T-helper 17 cell (primary cell): ENCODE results near the gene FAM168A. TPM values are rescaled to one million over a fixed set of nuclear protein-coding genes. Genes with fewer than 3 reads are reported as not detected.
A peak's percentile ranks its signal among the peaks of the same experiment; 100 is the strongest.

Source experiments
- ATAC-seq: fragments of 150-1000 bp; cut with Tn5 transposase; 2 replicates; pipeline ENCODE4 v1.10.0; 2021; ENCODE audit warnings: mild to moderate bottlenecking, moderate library complexity
- DNase-seq, 3 donors: peaks; one replicate each; pipeline versions ENCODE4 v3.0.0 to v3.0.0-alpha.2; 2020 to 2021
- H3K9me3 ChIP-seq: one replicate; pipeline ENCODE4 v1.7.0; 2013; ENCODE audit warnings: low read length, mild to moderate bottlenecking; ENCODE audit not compliant: control insufficient read depth, poor library complexity, severe bottlenecking
- H3K27ac Mint-ChIP-seq: one replicate; pipeline ENCODE4 v1.8.0; 2022; ENCODE audit warnings: mild to moderate bottlenecking, moderate library complexity, mixed read lengths
- H3K27me3 Mint-ChIP-seq: one replicate; pipeline ENCODE4 v1.8.0; 2022; ENCODE audit warnings: mixed read lengths
- H3K36me3 Mint-ChIP-seq: one replicate; pipeline ENCODE4 v1.8.0; 2022; ENCODE audit warnings: low read depth, mixed read lengths
- H3K4me1 Mint-ChIP-seq: one replicate; pipeline ENCODE4 v1.8.0; 2022; ENCODE audit warnings: mild to moderate bottlenecking, mixed read lengths
- H3K4me3 Mint-ChIP-seq: one replicate; pipeline ENCODE4 v1.8.0; 2022; ENCODE audit warnings: mild to moderate bottlenecking, moderate library complexity, mixed read lengths
- total RNA-seq, 4 donors: library from RNA in 2 of 4; stranded (reverse) in 2 of 4; gene quantifications; one replicate each; pipeline ENCODE4 v1.2.3 and lab custom pipeline; 2022 to 2026

FAM168A gene
- total RNA-seq, 2 donors from 2014 or later, result 21.1 to 22.2 TPM

DNA sequence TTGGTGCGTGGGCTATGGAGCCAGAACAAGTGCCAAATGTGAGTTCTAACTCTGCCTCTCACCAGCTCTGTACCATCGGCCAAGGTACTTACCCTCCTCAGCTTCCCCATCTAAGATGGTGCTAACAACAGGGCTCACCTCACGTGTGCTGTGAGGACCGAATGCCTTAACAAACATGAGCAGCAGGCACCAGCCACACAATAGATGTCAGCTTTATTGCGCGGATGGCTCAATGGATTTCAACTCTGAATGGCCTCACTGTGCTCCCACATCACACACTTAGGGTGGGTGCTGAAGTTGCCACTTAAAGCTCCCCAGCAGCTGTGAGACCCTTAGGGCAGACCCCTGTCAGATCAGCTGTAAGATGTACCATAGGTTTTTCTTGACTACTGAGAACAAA, 197.6 kb downstream of the FAM168A start:
- H3K36me3 Mint-ChIP-seq, result no peaks in the 10 kb centered on the region
- peaks cover 13% of the 10 kb centered on the region for H3K4me1 Mint-ChIP-seq
- ATAC-seq (peak; percentile 6), DNase-seq (no peak)
- H3K9me3 ChIP-seq, result no peaks in the 10 kb centered on the region
- no peak overlapping the region for H3K4me3 Mint-ChIP-seq
- peak overlapping the region; percentile 89 for H3K27ac Mint-ChIP-seq
- no peaks in the 10 kb centered on the region for H3K27me3 Mint-ChIP-seq

DNA sequence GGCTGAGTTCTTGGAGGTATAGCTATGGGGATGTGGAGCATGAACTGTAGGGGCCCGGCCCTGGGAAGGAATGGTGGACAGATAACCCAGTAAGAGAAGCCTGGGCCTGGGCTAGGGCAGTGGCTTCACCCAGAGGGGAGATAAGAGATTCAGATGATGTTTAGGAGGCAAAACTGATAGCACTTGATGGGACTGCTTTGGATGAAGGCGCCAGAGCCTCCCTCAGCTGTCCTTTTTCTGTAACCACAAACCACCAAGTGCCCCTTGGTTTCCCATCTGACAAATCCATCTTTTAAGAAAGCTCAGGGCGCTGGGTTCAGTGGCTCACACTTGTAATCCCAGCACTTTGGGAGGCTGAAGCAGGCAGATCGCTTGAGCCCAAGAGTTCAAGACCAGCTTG, 198.3 kb downstream of the FAM168A start:
- ATAC-seq (peak; percentile 5), DNase-seq (no peak)
- Mint-ChIP-seq H3K36me3 (no peaks in the 10 kb centered on the region), H3K27me3 (no peaks in the 10 kb centered on the region), H3K27ac (peak overlapping the region; percentile 89), H3K4me1 (peaks cover 11% of the 10 kb centered on the region), H3K4me3 (no peak overlapping the region)
- H3K9me3 ChIP-seq, result no peaks in the 10 kb centered on the region

DNA sequence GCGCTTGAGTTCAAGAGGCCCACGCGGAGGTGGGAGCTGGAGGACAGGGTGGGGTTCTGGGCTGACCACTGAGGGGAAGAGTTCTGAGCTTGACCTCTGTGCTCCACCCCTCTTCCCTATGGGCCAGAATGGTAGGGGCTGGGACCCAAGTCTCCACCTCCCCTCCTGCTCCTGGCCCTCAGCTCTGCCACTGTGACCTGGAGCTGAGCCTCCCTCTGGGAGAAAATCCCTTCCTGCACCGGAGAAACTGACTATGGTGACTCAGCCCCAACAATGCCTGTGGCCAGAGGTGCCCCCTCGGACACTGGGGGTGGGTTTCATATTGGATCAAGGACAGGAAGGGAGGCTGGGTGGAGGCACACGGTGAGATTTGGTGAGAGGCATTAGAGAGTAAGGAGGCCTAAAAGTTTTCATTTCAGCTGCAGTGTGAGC, 198.7 kb downstream of the FAM168A start:
- H3K27ac Mint-ChIP-seq, result peak overlapping the region; percentile 89
- DNase-seq, result no peak
- no peaks in the 10 kb centered on the region for H3K36me3 Mint-ChIP-seq
- ATAC-seq, result peak; percentile 5
- no peak overlapping the region for H3K4me3 Mint-ChIP-seq
- no peaks in the 10 kb centered on the region for H3K9me3 ChIP-seq
- no peaks in the 10 kb centered on the region for H3K27me3 Mint-ChIP-seq
- H3K4me1 Mint-ChIP-seq, result peaks cover 11% of the 10 kb centered on the region

DNA sequence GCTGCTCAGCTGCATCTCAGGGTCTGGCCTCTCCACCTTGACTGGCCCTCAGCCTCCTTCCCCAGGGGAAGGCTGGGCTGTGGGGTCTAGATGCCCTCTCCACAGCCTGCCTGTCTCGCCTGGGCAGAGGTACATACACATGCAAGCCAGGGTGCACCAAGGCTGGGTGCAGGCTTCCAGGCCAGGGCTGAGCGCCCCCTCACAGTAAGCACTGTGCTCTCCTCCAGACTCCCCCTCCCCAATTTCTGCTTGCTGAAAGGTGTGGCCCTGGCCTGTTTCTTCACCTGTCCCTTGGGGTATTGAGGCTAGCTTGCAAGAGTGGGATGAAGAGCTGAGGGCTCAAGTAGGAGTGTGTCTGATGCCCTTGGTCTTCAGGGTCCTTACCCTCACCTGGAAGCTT, 199.2 kb downstream of the FAM168A start:
- Mint-ChIP-seq H3K27me3 (no peaks in the 10 kb centered on the region), H3K27ac (peak overlapping the region; percentile 89), H3K36me3 (no peaks in the 10 kb centered on the region), H3K4me1 (peaks cover 11% of the 10 kb centered on the region), H3K4me3 (peak overlapping the region; percentile 59)
- ATAC-seq (no peak), DNase-seq (no peak)
- H3K9me3 ChIP-seq, result no peaks in the 10 kb centered on the region

DNA sequence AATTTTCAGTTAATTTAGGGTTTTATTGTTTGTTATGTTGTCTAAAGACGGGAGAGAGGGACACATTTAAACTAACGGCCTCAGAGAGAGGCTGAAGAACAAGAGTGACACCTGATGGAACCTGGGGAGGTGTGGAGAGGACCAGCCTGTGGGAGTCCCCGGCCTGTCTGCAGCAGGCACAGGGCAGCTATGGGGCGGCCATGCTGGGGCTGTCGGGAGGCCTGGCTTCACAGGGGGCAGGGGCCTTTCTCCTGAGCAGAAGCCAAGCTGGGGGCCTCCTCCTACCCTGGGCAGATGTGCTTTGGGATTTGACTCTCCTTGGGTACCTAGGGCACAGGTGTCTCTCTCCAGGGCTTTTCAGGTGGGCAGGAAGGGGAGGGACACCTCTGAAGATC, 199.8 kb downstream of the FAM168A start:
- H3K36me3 Mint-ChIP-seq, result no peaks in the 10 kb centered on the region
- no peaks in the 10 kb centered on the region for H3K27me3 Mint-ChIP-seq
- peak overlapping the region; percentile 59 for H3K4me3 Mint-ChIP-seq
- ATAC-seq (no peak), DNase-seq (no peak)
- peak overlapping the region; percentile 89 for H3K27ac Mint-ChIP-seq
- peaks cover 11% of the 10 kb centered on the region for H3K4me1 Mint-ChIP-seq
- no peaks in the 10 kb centered on the region for H3K9me3 ChIP-seq

GRCh38 chr11:73397468-73398131, 200.3 kb downstream of the FAM168A start:
- H3K4me1 Mint-ChIP-seq, result peaks cover 11% of the 10 kb centered on the region
- peak overlapping the region; percentile 77 for H3K4me3 Mint-ChIP-seq
- H3K27me3 Mint-ChIP-seq, result no peaks in the 10 kb centered on the region
- H3K27ac Mint-ChIP-seq, result peak overlapping the region; percentile 89
- ATAC-seq (no peak), DNase-seq (no peak)
- H3K9me3 ChIP-seq, result no peaks in the 10 kb centered on the region
- no peaks in the 10 kb centered on the region for H3K36me3 Mint-ChIP-seq

DNA sequence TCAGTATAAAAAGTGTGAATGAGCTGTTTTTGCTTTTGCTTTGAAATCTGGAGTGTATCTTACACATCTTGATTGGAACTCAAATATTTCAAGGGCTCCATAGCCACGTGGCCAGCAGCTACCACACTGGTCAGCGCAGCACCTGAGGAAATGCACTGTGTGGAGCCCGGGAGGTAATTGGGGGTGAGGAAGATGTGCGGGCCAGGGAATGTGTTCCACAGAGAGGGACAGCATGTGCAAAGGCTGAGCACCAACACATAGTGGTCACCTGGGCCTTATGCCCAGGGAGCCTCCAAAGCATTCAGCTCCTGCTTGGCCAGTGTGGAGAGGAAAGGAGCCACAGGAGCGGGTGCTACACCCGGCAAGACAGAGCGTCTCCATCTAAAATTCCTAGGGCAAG, 200.9 kb downstream of the FAM168A start:
- H3K4me3 Mint-ChIP-seq, result peak overlapping the region; percentile 50
- no peaks in the 10 kb centered on the region for H3K9me3 ChIP-seq
- ATAC-seq (no peak), DNase-seq (no peak)
- H3K27me3 Mint-ChIP-seq, result no peaks in the 10 kb centered on the region
- H3K36me3 Mint-ChIP-seq, result no peaks in the 10 kb centered on the region
- H3K27ac Mint-ChIP-seq, result peak overlapping the region; percentile 89
- peaks cover 11% of the 10 kb centered on the region for H3K4me1 Mint-ChIP-seq

- ATAC-seq (no peak), DNase-seq (no peak)
- Mint-ChIP-seq H3K27me3 (no peaks in the 10 kb centered on the region), H3K27ac (peak overlapping the region; percentile 89), H3K36me3 (no peaks in the 10 kb centered on the region), H3K4me1 (peaks cover 11% of the 10 kb centered on the region), H3K4me3 (peak overlapping the region; percentile 50)
- no peaks in the 10 kb centered on the region for H3K9me3 ChIP-seq
Observed at GRCh38 chr11:73396251-73396930, 201.5 kb downstream of the FAM168A start.

GRCh38 chr11:73395297-73396208, 202.4 kb downstream of the FAM168A start:
- peaks cover 9% of the 10 kb centered on the region for H3K4me1 Mint-ChIP-seq
- H3K9me3 ChIP-seq, result no peaks in the 10 kb centered on the region
- no peaks in the 10 kb centered on the region for H3K36me3 Mint-ChIP-seq
- DNase-seq (no peak), ATAC-seq (no peak)
- H3K27ac Mint-ChIP-seq, result peak overlapping the region; percentile 89
- H3K4me3 Mint-ChIP-seq, result peak overlapping the region; percentile 15
- no peaks in the 10 kb centered on the region for H3K27me3 Mint-ChIP-seq

DNA sequence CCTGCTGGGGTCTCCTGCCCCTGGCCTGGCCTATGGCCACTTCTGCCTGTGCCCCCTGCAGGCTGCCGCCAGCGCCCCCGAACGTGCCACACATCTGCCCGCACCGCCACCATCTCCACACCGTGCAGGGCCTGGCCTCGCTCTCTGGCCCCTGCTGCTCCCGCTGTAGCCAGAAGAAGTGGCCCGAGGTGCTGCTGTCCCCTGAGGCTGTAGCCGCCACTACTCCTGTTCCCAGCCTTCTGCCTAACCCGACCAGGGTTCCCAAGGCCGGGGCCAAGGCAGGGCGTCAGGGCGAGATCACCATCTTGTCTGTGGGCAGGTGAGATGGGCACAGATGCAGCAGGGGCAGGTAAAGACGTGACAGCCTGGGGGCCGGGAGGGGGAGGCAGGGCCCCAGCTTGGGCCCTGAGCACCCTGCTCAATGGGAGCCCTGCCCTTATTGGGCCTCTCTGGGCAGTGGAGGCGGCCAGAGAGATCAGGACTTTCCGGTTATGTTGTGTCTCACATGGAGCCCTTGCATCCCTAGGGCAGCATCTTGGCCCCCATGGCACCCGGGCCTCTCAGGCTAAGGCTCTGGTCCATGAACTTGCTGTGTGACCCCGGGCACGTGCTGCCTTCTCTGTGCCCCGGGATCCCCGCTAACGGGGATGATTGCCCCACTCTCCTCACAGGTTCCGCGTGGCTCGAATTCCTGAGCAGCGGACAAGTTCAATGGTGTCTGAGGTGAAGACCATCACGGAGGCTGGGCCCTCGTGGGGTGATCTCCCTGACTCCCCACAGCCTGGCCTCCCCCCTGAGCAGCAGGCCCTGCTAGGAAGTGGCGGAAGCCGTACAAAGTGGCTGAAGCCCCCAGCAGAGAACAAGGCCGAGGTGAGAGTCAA, 203.3 kb downstream of the FAM168A start:
- H3K9me3 ChIP-seq, result no peaks in the 10 kb centered on the region
- Mint-ChIP-seq H3K4me1 (peaks cover 12% of the 10 kb centered on the region), H3K27me3 (no peaks in the 10 kb centered on the region), H3K36me3 (no peaks in the 10 kb centered on the region), H3K27ac (peak overlapping the region; percentile 89), H3K4me3 (no peak overlapping the region)
- ATAC-seq (no peak), DNase-seq (no peak)

DNA sequence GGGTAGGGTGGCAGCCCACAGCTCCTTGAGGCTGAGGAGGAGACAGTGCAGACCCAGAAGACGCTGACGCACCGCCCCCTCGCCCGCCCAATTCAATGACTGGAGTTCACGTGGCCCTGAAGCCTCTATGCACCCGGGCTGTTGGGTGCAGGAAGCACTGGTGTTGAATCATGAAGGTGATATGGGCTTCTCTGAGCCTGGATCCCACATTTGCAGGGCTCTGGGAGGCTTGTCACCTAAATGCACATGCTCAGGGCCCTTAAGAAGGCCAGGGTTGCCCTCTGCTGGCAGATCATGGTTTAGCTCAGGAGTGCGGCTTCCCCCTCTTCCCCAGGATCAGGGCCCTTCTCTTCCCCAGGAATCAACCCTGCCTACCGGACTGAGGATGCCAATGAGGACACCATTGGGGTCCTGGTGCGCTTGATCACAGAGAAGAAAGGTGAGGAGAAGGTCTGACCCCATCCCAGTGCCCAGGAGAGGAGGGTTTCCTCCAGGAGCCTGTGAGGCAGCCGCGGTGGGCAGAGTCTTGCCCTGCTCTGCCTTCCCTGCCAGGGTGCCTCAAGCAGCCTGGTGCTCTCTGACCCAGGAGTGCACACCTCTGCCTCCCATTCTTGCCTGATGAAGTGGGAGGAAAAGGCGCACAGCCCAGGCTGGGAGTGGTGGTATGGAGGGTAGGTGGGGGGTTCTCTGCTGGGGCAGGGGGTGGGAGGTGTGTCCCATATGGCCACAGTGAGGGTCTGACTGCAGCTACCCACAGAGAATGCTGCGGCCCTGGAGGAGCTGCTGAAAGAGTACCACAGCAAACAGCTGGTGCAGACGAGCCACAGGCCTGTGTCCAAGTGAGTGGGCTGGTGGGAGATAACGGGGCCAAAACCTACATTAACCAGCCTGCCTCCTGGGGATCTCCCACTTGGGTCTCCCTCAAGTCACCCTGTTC, 204.2 kb downstream of the FAM168A start:
- Mint-ChIP-seq H3K27ac (peak overlapping the region; percentile 89), H3K4me1 (peaks cover 11% of the 10 kb centered on the region), H3K4me3 (peak overlapping the region; percentile 49), H3K27me3 (no peaks in the 10 kb centered on the region), H3K36me3 (no peaks in the 10 kb centered on the region)
- no peaks in the 10 kb centered on the region for H3K9me3 ChIP-seq
- ATAC-seq (peak; percentile 63), DNase-seq (peak; percentile 35 to 56 (median 35))

- H3K4me1 Mint-ChIP-seq, result peaks cover 15% of the 10 kb centered on the region
- DNase-seq, result no peak
- no peak overlapping the region for H3K27ac Mint-ChIP-seq
- no peaks in the 10 kb centered on the region for H3K9me3 ChIP-seq
- no peaks in the 10 kb centered on the region for H3K27me3 Mint-ChIP-seq
- peaks cover under 1% of the 10 kb centered on the region for H3K36me3 Mint-ChIP-seq
- H3K4me3 Mint-ChIP-seq, result no peak overlapping the region
- ATAC-seq, result no peak
Observed at GRCh38 chr11:73393011-73393380, 204.9 kb downstream of the FAM168A start.
